Keratinocyte (primary cell): Measurements from ENCODE around the gene CADM2. TPM values are rescaled to one million over a fixed set of nuclear protein-coding genes. Genes with fewer than 3 reads are reported as not detected.

Source experiments
- DNase-seq: peaks from one replicate; pipeline ENCODE4 v3.0.0-alpha.2; 2011; ENCODE audit warnings: low read depth, missing footprints, low spot score
- FAIRE-seq: peaks from 2 replicates; lab custom pipeline; 2011; peaks lifted over from hg19 to GRCh38; lab: Jason Lieb, UNC
- H2AFZ ChIP-seq: 2 replicates; pipeline ENCODE4 v1.6.0; 2012; ENCODE audit warnings: low read length, control low read depth, inconsistent platforms; ENCODE audit not compliant: control insufficient read depth
- H3K27ac ChIP-seq: 2 replicates; pipeline ENCODE4 v1.5.1; 2011; ENCODE audit warnings: low read length; ENCODE audit not compliant: control insufficient read depth, insufficient read depth
- H3K27me3 ChIP-seq: 3 replicates; pipeline ENCODE4 v1.6.0; 2011; ENCODE audit warnings: low read length; ENCODE audit not compliant: control insufficient read depth, insufficient read depth; ENCODE audit errors: extremely low read depth
- H3K36me3 ChIP-seq, 2 experiments: 2 replicates in 1 of 2; 3 replicates in 1 of 2; pipeline ENCODE4 v1.5.1; 2011; ENCODE audit warnings: low read length in 2 of 2, mild to moderate bottlenecking in 1 of 2; ENCODE audit not compliant: control insufficient read depth in 2 of 2, insufficient read depth in 2 of 2; ENCODE audit errors: extremely low read depth in 1 of 2
- H3K4me1 ChIP-seq: 3 replicates; pipeline ENCODE4 v1.5.1; 2011; ENCODE audit warnings: low read length; ENCODE audit not compliant: control insufficient read depth, insufficient read depth; ENCODE audit errors: extremely low read depth
- H3K4me2 ChIP-seq: 3 replicates; pipeline ENCODE4 v1.6.0; 2011; ENCODE audit warnings: low read depth, low read length; ENCODE audit not compliant: control insufficient read depth, insufficient read depth; ENCODE audit errors: extremely low read depth
- H3K4me3 ChIP-seq, 3 experiments: fragments of 200-600 bp in 1 of 3; sonication (generic) in 1 of 3; 2 replicates in 2 of 3; 3 replicates in 1 of 3; pipeline ENCODE4 v1.5.1; 2011 to 2016; ENCODE audit warnings: low read length in 3 of 3, mild to moderate bottlenecking in 3 of 3, control low read depth in 2 of 3, inconsistent platforms in 1 of 3, low read depth in 1 of 3, mixed read lengths in 1 of 3, mixed run types in 1 of 3, moderate library complexity in 1 of 3; ENCODE audit not compliant: control insufficient read depth in 2 of 3, insufficient read depth in 2 of 3; ENCODE audit errors: extremely low read depth in 1 of 3
- H3K79me2 ChIP-seq: 2 replicates; pipeline ENCODE4 v1.6.0; 2012; ENCODE audit warnings: low read length; ENCODE audit not compliant: control insufficient read depth, insufficient read depth
- H3K9ac ChIP-seq: 3 replicates; pipeline ENCODE4 v1.6.0; 2011; ENCODE audit warnings: low read length; ENCODE audit not compliant: control insufficient read depth, insufficient read depth; ENCODE audit errors: extremely low read depth
- H3K9me1 ChIP-seq: 3 replicates; pipeline ENCODE4 v1.6.0; 2011; ENCODE audit warnings: low read length; ENCODE audit not compliant: control insufficient read depth, insufficient read depth; ENCODE audit errors: extremely low read depth
- H3K9me3 ChIP-seq: 2 replicates; pipeline ENCODE4 v1.5.1; 2012; ENCODE audit warnings: low read depth, low read length; ENCODE audit not compliant: control insufficient read depth
- H4K20me1 ChIP-seq: 3 replicates; pipeline ENCODE4 v1.6.0; 2011; ENCODE audit warnings: low read length; ENCODE audit not compliant: control insufficient read depth, insufficient read depth; ENCODE audit errors: extremely low read depth
- EZH2 ChIP-seq: IDR thresholded peaks from one replicate; pipeline ENCODE4 v1.6.1; 2012; ENCODE audit warnings: inconsistent platforms, mild to moderate bottlenecking, low read length, moderate library complexity
- dilution Hi-C: fragments of 300-500 bp; cut with MboI; formaldehyde crosslinking; loops from one replicate; pipeline ENCODE4 v1.7.0; 2020; ENCODE audit warnings: low sequenced_read_pairs; ENCODE audit not compliant: extremely low pct_ligation_motif_present
- polyA plus RNA-seq, 5 experiments: library from polyadenylated mRNA; depleted of rRNA in 3 of 5; stranded (reverse) in 3 of 5; stranded (forward) in 1 of 5; unstranded in 1 of 5; fragments of >200 nt; gene quantifications; 1 replicate in 1 of 5; 2 replicates in 3 of 5; 3 replicates in 1 of 5; pipeline versions ENCODE4 v1.2.1 to v1.2.3, GENCODE V29; 2011 to 2012; ENCODE audit warnings: missing spikeins in 2 of 5, low read depth in 1 of 5, low replicate concordance in 1 of 5
- TF ChIP-seq, protein P1 (sequence below), 3 experiments: IDR thresholded peaks in 1 of 3; conservative IDR thresholded peaks in 1 of 3; optimal IDR thresholded peaks in 1 of 3; 2 replicates in 2 of 3; 3 replicates in 1 of 3; pipeline versions ENCODE3 to v1.5.1; 2011; ENCODE audit warnings: low read length in 3 of 3, mild to moderate bottlenecking in 3 of 3, moderate library complexity in 2 of 3, control low read depth in 1 of 3, inconsistent platforms in 1 of 3; ENCODE audit not compliant: insufficient read depth in 2 of 3; ENCODE audit errors: extremely low read depth in 1 of 3

Gene CADM2
- polyA plus RNA-seq, 1 donor (not counting 4 experiments of a cell fraction or from before 2014, with no cell fraction given) = not detected

DNA sequence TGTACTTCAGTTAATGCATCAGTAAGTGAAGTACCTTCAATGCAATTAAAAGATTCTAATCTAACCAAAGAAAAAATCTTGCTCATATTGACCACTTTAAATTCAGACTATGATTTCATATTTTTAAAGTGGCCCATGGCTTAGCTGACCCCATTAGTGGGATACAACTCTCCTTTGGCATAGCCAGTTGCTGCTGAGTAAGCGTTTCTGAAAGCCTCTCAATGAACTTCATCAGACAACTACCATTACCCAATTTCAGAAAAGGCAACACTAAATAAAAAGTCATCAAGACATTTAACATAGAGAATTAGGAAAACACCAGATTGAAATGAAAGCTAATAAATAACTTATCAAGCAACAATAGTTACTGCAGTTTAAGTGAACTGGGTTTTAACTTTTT lies 27.0 kb downstream of the CADM2 start:
- Histone ChIP-seq H2AFZ (no peak overlapping the region), H4K20me1 (no peaks in the 10 kb centered on the region), H3K4me1 (no peaks in the 10 kb centered on the region), H3K27me3 (no peaks in the 10 kb centered on the region), H3K27ac (no peak overlapping the region), H3K9me1 (no peaks in the 10 kb centered on the region), H3K79me2 (no peaks in the 10 kb centered on the region), H3K4me2 (no peak overlapping the region), H3K9ac (no peak overlapping the region), H3K9me3 (no peaks in the 10 kb centered on the region), H3K4me3 (no peak overlapping the region), H3K36me3 (no peaks in the 10 kb centered on the region)
- FAIRE-seq (no peak), DNase-seq (no peak)
- TF ChIP-seq, protein P1, sequence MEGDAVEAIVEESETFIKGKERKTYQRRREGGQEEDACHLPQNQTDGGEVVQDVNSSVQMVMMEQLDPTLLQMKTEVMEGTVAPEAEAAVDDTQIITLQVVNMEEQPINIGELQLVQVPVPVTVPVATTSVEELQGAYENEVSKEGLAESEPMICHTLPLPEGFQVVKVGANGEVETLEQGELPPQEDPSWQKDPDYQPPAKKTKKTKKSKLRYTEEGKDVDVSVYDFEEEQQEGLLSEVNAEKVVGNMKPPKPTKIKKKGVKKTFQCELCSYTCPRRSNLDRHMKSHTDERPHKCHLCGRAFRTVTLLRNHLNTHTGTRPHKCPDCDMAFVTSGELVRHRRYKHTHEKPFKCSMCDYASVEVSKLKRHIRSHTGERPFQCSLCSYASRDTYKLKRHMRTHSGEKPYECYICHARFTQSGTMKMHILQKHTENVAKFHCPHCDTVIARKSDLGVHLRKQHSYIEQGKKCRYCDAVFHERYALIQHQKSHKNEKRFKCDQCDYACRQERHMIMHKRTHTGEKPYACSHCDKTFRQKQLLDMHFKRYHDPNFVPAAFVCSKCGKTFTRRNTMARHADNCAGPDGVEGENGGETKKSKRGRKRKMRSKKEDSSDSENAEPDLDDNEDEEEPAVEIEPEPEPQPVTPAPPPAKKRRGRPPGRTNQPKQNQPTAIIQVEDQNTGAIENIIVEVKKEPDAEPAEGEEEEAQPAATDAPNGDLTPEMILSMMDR (optimal IDR thresholded peaks at IDR 0.05 in 1 of 3, IDR thresholded peaks at IDR 0.05 in 1 of 3, conservative IDR thresholded peaks at IDR 0.05 in 1 of 3; ENCODE audit: extremely low read depth in 1 of 3, insufficient read depth in 2 of 3, low read length in 3 of 3) = no peak
- TF ChIP-seq EZH2 = no peak
- dilution Hi-C loops = no loop called here

DNA sequence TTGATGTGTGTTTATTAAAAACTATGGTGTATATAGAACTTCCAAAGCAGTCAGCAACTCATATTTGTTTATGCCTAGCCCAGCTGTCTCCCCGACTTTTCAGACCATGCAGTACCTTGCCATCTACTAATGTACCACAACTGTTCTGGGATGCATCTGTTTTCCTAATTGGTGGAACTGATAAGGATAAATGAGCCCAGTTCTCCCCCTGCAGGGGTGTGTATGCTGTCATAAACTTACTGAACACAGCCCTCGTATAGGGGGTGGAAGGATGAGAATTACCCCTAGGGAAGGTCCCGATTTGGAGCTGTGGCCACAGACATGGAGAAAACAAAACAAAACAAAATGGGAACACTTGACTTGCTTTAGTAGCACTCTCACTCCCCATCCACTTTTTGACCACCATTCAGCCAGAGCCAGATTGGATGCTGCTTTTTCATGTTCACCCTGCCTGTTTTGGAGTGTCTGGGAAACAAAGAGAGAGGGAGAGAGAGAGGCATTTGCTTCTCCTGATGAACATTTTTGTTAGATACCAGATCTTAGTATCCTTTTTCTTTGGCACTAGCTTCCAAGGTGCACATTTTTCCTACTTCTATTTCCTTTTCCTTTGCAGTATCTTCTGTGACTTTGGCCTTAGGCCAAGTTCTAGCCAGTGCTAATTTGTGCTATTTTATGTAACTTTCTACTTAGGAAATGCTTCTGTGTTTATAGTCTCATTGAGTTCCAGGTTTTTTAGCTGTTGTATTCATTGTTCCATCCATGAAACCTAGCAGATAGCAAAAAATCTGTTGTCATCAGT lies 29.1 kb downstream of the CADM2 start:
- no peaks in the 10 kb centered on the region for H3K79me2 ChIP-seq
- no peak overlapping the region for H2AFZ ChIP-seq
- no peaks in the 10 kb centered on the region for H3K27me3 ChIP-seq
- dilution Hi-C loops = no loop called here
- no peaks in the 10 kb centered on the region for H4K20me1 ChIP-seq
- no peak for TF ChIP-seq EZH2
- TF ChIP-seq, protein P1 (optimal IDR thresholded peaks at IDR 0.05 in 1 of 3, IDR thresholded peaks at IDR 0.05 in 1 of 3, conservative IDR thresholded peaks at IDR 0.05 in 1 of 3; ENCODE audit: extremely low read depth in 1 of 3, insufficient read depth in 2 of 3, low read length in 3 of 3) = no peak
- no peaks in the 10 kb centered on the region for H3K9me3 ChIP-seq
- H3K4me1 ChIP-seq = no peaks in the 10 kb centered on the region
- H3K9me1 ChIP-seq = no peaks in the 10 kb centered on the region
- H3K9ac ChIP-seq = no peak overlapping the region
- no peak for DNase-seq
- H3K27ac ChIP-seq = no peak overlapping the region
- H3K36me3 ChIP-seq = no peaks in the 10 kb centered on the region
- no peak overlapping the region for H3K4me3 ChIP-seq
- H3K4me2 ChIP-seq = no peak overlapping the region
- FAIRE-seq = no peak
